Heart right ventricle (tissue), 16 donors: ENCODE measurements around the gene PDE2A. TPM values are rescaled to one million over a fixed set of nuclear protein-coding genes. Genes with fewer than 3 reads are reported as not detected.

Experiments
- ATAC-seq, 8 donors: fragments of 200-7000 bp; cut with Tn5 transposase; one replicate each; pipeline ENCODE4 v1.9.1; 2020; ENCODE audit warnings: mild to moderate bottlenecking in 8 of 8, moderate library complexity in 8 of 8, moderate number of reproducible peaks in 1 of 8
- DNase-seq, 2 donors: peaks; one replicate each; pipeline ENCODE4 v3.0.0-alpha.2; 2020
- H3K27ac ChIP-seq, 10 donors: fragments of 200-600 bp; sonication (generic) in 2 of 10; one replicate each; pipeline versions ENCODE4 v1.5.0 to v1.8.0; 2020 to 2022; ENCODE audit warnings: mild to moderate bottlenecking in 3 of 10
- H3K27me3 ChIP-seq, 7 donors: fragments of 200-600 bp; one replicate each; pipeline ENCODE4 v1.8.0; 2021 to 2022; ENCODE audit warnings: mild to moderate bottlenecking in 2 of 7
- H3K36me3 ChIP-seq, 9 donors: fragments of 200-600 bp; sonication (generic) in 1 of 9; one replicate each; pipeline versions ENCODE4 v1.5.0 to v1.8.0; 2020 to 2022; ENCODE audit warnings: mild to moderate bottlenecking in 2 of 9
- H3K4me1 ChIP-seq, 9 donors: fragments of 200-600 bp; sonication (generic) in 1 of 9; one replicate each; pipeline versions ENCODE4 v1.5.0 to v1.8.0; 2020 to 2022; ENCODE audit warnings: mild to moderate bottlenecking in 4 of 9
- H3K4me3 ChIP-seq, 10 donors: fragments of 200-600 bp; sonication (generic) in 2 of 10; one replicate each; pipeline versions ENCODE4 v1.5.0 to v1.8.0; 2020 to 2022; ENCODE audit warnings: mild to moderate bottlenecking in 7 of 10, moderate library complexity in 2 of 10
- H3K9me3 ChIP-seq, 11 donors: fragments of 200-600 bp in 10 of 11; sonication (generic) in 2 of 11; one replicate each; pipeline versions ENCODE4 v1.5.0 to v1.8.0; 2013 to 2022; ENCODE audit warnings: mild to moderate bottlenecking in 2 of 11, control low read depth in 1 of 11, moderate library complexity in 1 of 11
- WGBS, 2 donors: extraction: QIAGEN DNeasy Blood & Tissue Kit; methylation state at CpG; one replicate each; pipeline ENCODE4 v1.1.7; 2013; ENCODE audit warnings: inconsistent platforms in 1 of 2; 5-methylcytosine and 5-hydroxymethylcytosine counted together
- intact Hi-C, 10 donors: fragments of 100-400 bp; cut with DNase I; formaldehyde crosslinking; loops; one replicate each; pipeline versions ENCODE4 v1.11.1 to v1.14.2; 2022
- polyA plus RNA-seq, 2 donors: library from polyadenylated mRNA; stranded (reverse); fragments of 200-250 nt; gene quantifications; one replicate each; pipeline ENCODE4 v1.2.3, GENCODE V29; 2013
- total RNA-seq, 10 donors: library from RNA; stranded (reverse); fragmentation: NEBNext Ultra II Directional in 3 of 10; extraction: Animal tissue kit (Norgen Biotek cat#: 25700) in 3 of 10; gene quantifications; one replicate each; pipeline versions ENCODE4 v1.2.1 to v1.2.4, GENCODE V29; 2021 to 2023
- TF ChIP-seq, protein P1 (sequence below), 9 donors: fragments of 200-600 bp; sonication (generic) in 2 of 9; IDR thresholded peaks; one replicate each; pipeline versions ENCODE4 v1.5.0 to v1.8.0; 2021 to 2022; ENCODE audit warnings: antibody characterized with exemption in 9 of 9, mild to moderate bottlenecking in 5 of 9, moderate library complexity in 1 of 9
- donor health status: Arrhythmogenic right ventricular cardiomyopathy.
- donor health status: ischemic (EF 13 %, LVEDD 7.1; RV severe dilation, severe dysfunction).
- donor health status: healthy with polysubstance abuse.
- donor health status: DM: no; HTN: yes; CAD: no.
- donor health status: DM: no; HTN: no; CAD: no.
- donor health status: ischemic (EF 25% LVEDD 6.9; RV normal size, moderate dysfunction).
- donor health status: ischemic (EF 25% LVEDD 5.7; RV mildly dilated, moderate dysfunction).
- donor health status: healthy.
- donor health status: DM: yes; HTN: yes; CAD: no.
- donor health status: Ischemic cardiomyopathy.
- donor health status: ischemic (EF 35%, LVEDD 5.7; RV mildly dilated, moderate dysfunction).
- donor health status: nonischemic (EF 11% LVEDD 7.7; RV severe dilation, severe dysfunction).
- donor health status: DM: yes; HTN: yes; CAD: no.
- donor health status: PGD.
- donor health status: ischemic (EF 29% LVEDD 5.4; RV normal size, mild dysfunction).
- donor health status: nonischemic (EF 23%, LVEDD 6.1; RV moderate dilation, normal function).

PDE2A gene
- total and polyA plus RNA-seq, 12 donors = 10.4 to 47.6 (median 30.2) TPM

DNA sequence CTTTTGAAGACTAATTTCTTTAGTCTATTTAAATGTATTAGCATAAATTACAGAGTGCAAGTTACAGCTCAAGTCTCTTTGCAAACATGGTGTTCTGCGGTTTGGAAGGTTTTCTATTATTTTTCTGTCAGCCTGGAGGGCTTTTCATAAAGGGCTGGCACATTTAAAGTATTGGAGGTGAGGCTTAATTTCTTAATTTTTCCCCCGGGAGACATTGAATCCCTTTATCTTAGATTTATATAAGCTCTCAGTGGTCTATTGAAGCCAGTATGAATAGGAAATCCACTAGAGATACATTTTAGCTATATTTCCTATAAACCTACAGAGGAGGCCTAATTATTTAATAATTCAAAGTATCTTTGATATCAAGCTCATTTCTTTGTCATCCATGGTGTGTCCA lies 137.2 kb downstream of the PDE2A start:
- intact Hi-C loops = no loop called here
- no peak overlapping the region for H3K27ac ChIP-seq
- WGBS, 2 donors = 77 to 89% methylated on average over 2 of the region's 2 CpGs
- ATAC-seq (no peak), DNase-seq (no peak)
- peaks cover 0 to 8% (median 0%) of the 10 kb centered on the region in 9 donors for H3K4me1 ChIP-seq
- no peaks in the 10 kb centered on the region for H3K9me3 ChIP-seq
- peaks cover 0 to 35% (median 15%) of the 10 kb centered on the region in 7 donors for H3K27me3 ChIP-seq
- H3K4me3 ChIP-seq = no peak overlapping the region
- TF ChIP-seq, protein P1, sequence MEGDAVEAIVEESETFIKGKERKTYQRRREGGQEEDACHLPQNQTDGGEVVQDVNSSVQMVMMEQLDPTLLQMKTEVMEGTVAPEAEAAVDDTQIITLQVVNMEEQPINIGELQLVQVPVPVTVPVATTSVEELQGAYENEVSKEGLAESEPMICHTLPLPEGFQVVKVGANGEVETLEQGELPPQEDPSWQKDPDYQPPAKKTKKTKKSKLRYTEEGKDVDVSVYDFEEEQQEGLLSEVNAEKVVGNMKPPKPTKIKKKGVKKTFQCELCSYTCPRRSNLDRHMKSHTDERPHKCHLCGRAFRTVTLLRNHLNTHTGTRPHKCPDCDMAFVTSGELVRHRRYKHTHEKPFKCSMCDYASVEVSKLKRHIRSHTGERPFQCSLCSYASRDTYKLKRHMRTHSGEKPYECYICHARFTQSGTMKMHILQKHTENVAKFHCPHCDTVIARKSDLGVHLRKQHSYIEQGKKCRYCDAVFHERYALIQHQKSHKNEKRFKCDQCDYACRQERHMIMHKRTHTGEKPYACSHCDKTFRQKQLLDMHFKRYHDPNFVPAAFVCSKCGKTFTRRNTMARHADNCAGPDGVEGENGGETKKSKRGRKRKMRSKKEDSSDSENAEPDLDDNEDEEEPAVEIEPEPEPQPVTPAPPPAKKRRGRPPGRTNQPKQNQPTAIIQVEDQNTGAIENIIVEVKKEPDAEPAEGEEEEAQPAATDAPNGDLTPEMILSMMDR (IDR thresholded peaks at IDR 0.05) = no peak
- H3K36me3 ChIP-seq = no peaks in the 10 kb centered on the region

DNA sequence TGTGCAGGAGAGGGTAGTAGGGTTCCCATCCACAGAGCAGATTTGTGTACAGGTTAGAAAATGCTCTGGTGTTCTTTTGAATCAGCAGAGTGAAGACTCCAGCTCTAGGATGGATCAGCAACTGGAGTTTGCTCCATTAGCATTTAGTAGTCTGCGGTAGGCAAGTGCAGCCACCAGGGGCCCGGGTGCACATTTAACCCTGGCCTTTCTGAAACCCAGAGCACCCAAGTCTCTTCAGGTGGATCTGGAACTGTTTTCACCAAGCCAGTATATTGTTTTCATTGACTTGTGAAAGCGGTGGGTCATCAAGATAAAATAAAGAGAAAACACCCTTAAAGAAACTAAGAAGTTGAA lies 139.1 kb downstream of the PDE2A start:
- 42 to 47% methylated on average over 3 of the region's 3 CpGs for WGBS, 2 donors

DNA sequence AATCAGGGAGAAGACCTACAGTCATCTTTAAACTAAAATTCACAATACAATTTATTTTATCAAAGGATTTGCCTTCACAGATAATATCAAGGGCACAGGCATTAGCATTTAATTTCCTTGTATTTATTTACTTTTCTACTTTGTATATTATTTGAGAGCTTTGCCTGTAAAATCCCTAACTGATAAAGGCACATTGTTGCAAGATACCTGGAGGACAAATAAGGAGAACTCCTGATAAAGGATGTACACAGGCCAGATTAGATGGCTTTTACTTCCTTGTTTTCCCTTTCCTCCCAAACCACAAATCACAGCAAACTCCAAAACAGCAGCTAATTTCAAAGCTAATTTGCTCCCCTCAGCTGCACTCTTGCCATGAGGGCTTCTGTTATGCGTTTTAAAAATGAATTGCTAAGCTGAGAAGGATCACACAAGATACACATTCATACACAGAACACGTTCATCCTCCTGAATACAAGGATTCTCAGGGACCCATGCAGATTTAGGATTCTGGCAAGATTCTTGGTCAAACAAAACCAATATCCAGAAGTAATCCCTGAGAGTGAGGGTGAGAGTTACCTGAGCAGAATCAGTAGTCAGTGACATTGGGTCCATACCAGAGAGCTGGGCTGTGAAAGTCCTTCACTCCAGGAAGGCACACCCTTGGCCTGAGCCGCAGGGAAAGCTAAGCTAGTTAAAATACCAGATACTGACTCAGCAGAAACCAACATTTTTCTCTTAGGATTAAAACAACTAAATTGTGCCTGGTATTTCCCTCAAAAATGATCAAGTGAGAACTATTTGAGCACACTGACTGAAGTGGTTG lies 139.6 kb downstream of the PDE2A start:
- peaks cover 0 to 28% (median 13%) of the 10 kb centered on the region in 7 donors for H3K27me3 ChIP-seq
- DNase-seq (no peak), ATAC-seq (no peak)
- TF ChIP-seq, protein P1 (IDR thresholded peaks at IDR 0.05) = no peak
- H3K9me3 ChIP-seq = no peaks in the 10 kb centered on the region
- no peaks in the 10 kb centered on the region for H3K36me3 ChIP-seq
- 48 to 56% methylated on average over 3 of the region's 3 CpGs for WGBS, 2 donors
- H3K4me1 ChIP-seq = peaks cover 0 to 8% (median 0%) of the 10 kb centered on the region in 9 donors
- intact Hi-C loops = no loop called here
- no peak overlapping the region for H3K27ac ChIP-seq
- H3K4me3 ChIP-seq = no peak overlapping the region

More for the DNA sequence above, 139.1 kb downstream of the PDE2A start:
- H3K36me3 ChIP-seq = no peaks in the 10 kb centered on the region
- H3K9me3 ChIP-seq = no peaks in the 10 kb centered on the region
- no peak overlapping the region for H3K4me3 ChIP-seq
- TF ChIP-seq, protein P1 (IDR thresholded peaks at IDR 0.05) = peak in 1 of 9 donors; percentile 9
- peaks cover 0 to 34% (median 15%) of the 10 kb centered on the region in 7 donors for H3K27me3 ChIP-seq
- ATAC-seq (no peak), DNase-seq (no peak)
- intact Hi-C loops = no loop called here
- H3K4me1 ChIP-seq = peaks cover 0 to 8% (median 0%) of the 10 kb centered on the region in 9 donors
- no peak overlapping the region for H3K27ac ChIP-seq

DNA sequence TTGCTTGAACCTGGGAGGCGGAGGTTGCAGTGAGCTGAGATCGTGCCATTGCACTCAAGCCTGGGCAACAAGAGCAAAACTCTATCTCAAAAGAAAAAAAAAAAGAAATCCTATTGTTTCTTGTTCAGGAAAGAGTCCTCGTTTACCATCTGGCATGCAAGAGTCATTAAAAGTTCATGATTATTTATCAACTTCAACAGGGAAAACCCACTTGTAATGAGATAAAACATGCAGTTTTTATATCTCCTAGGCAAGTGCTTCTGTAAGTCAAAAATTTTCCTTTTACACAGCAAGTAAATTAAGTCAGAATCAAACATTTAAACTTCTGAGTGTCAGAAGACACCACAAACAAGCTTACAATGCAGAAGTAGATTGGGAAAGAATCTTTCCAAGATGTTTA lies 145.2 kb downstream of the PDE2A start:
- H3K36me3 ChIP-seq = no peaks in the 10 kb centered on the region
- no peaks in the 10 kb centered on the region for H3K4me1 ChIP-seq
- 59% methylated on average over 3 of the region's 3 CpGs for WGBS, 2 donors
- peaks cover 0 to 19% (median 3%) of the 10 kb centered on the region in 7 donors for H3K27me3 ChIP-seq
- TF ChIP-seq, protein P1 (IDR thresholded peaks at IDR 0.05) = no peak
- intact Hi-C loops = no loop called here
- no peaks in the 10 kb centered on the region for H3K9me3 ChIP-seq
- DNase-seq (no peak), ATAC-seq (no peak)
- no peak overlapping the region for H3K27ac ChIP-seq
- H3K4me3 ChIP-seq = no peak overlapping the region
